NCI-H446 (cell line): Measurements from ENCODE around the gene NUP133.
A peak's percentile ranks its signal among the peaks of the same experiment; 100 is the strongest.
"Not testable (repeated sequence)": the region's sequence is repeated elsewhere in the genome, so short reads cannot be mapped to it uniquely, and the experiment has no call there.

Source experiments
- DNase-seq, 2 experiments: peaks; one replicate each; lab custom pipeline; 2025; lab: John Stamatoyannopoulos, UW

NUP133 gene

GRCh38 chr1:229412056-229412455 is 96.1 kb downstream of the NUP133 start:
- DNase-seq: no peak

- no peak for DNase-seq
Observed at GRCh38 chr1:229411434-229412055, 96.6 kb downstream of the NUP133 start.

- peak; percentile 81 to 91 for DNase-seq
Observed at GRCh38 chr1:229410692-229411433, 97.3 kb downstream of the NUP133 start.

GRCh38 chr1:229410370-229410691 is 97.8 kb downstream of the NUP133 start:
- no peak for DNase-seq

- DNase-seq: peak in 1 of 2 experiments; percentile 43
Observed at GRCh38 chr1:229409616-229410369, 98.3 kb downstream of the NUP133 start.

GRCh38 chr1:229408458-229409037 is 99.6 kb downstream of the NUP133 start:
- DNase-seq: peak in 1 of 2 experiments; percentile 77

- no peak for DNase-seq
Observed at GRCh38 chr1:229407206-229408026, 100.7 kb downstream of the NUP133 start.

- no peak for DNase-seq
Observed at GRCh38 chr1:229406798-229407197, 101.3 kb downstream of the NUP133 start.

- DNase-seq: no peak
Observed at GRCh38 chr1:229403573-229403972, 104.6 kb downstream of the NUP133 start.

- no peak for DNase-seq
Observed at GRCh38 chr1:229402993-229403392, 105.1 kb downstream of the NUP133 start.

GRCh38 chr1:229402329-229402728 is 105.8 kb downstream of the NUP133 start:
- DNase-seq: not testable (repeated sequence)

GRCh38 chr1:229397762-229398161 is 110.4 kb downstream of the NUP133 start:
- DNase-seq: no peak

- DNase-seq: no peak
Observed at GRCh38 chr1:229396585-229397206, 111.4 kb downstream of the NUP133 start.

GRCh38 chr1:229394517-229394916 is 113.6 kb downstream of the NUP133 start:
- DNase-seq: not testable (repeated sequence)

- DNase-seq: no peak
Observed at GRCh38 chr1:229392936-229393335, 115.2 kb downstream of the NUP133 start.
